HG03520 (cell line): ENCODE measurements around the gene PRKCI.
"Not testable (repeated sequence)": the region's sequence is repeated elsewhere in the genome, so short reads cannot be mapped to it uniquely, and the experiment has no call there.

Source experiments
- ATAC-seq: cut with Tn5 transposase; IDR thresholded peaks from one replicate; pipeline ENCODE4 v1.9.1; 2021; ENCODE audit warnings: mild to moderate bottlenecking, moderate library complexity; ENCODE audit not compliant: unreplicated experiment

PRKCI gene

GRCh38 chr3:170222647-170223541 is 670 bp downstream of the PRKCI start:
- peak; percentile 28 for ATAC-seq

- ATAC-seq, result no peak
Observed at GRCh38 chr3:170225166-170225565, 2.9 kb downstream of the PRKCI start.

GRCh38 chr3:170226426-170226960 is 4.3 kb downstream of the PRKCI start:
- ATAC-seq, result no peak

- ATAC-seq, result no peak
Observed at GRCh38 chr3:170228093-170228766, 6.0 kb downstream of the PRKCI start.

GRCh38 chr3:170232266-170232665 is 10.0 kb downstream of the PRKCI start:
- ATAC-seq, result no peak

GRCh38 chr3:170233530-170233929 is 11.3 kb downstream of the PRKCI start:
- no peak for ATAC-seq

GRCh38 chr3:170240142-170240541 is 17.9 kb downstream of the PRKCI start:
- ATAC-seq, result no peak

GRCh38 chr3:170240671-170241070 is 18.4 kb downstream of the PRKCI start:
- ATAC-seq, result no peak

GRCh38 chr3:170244576-170244975 is 22.4 kb downstream of the PRKCI start:
- ATAC-seq, result no peak

GRCh38 chr3:170247875-170248274 is 25.7 kb downstream of the PRKCI start:
- ATAC-seq, result peak; percentile 14

- no peak for ATAC-seq
Observed at GRCh38 chr3:170256597-170256996, 34.4 kb downstream of the PRKCI start.

- peak; percentile 65 for ATAC-seq
Observed at GRCh38 chr3:170257145-170257544, 34.9 kb downstream of the PRKCI start.

GRCh38 chr3:170258105-170258487 is 35.9 kb downstream of the PRKCI start:
- no peak for ATAC-seq

- ATAC-seq, result no peak
Observed at GRCh38 chr3:170259907-170260306, 37.7 kb downstream of the PRKCI start.

GRCh38 chr3:170267793-170268192 is 45.6 kb downstream of the PRKCI start:
- ATAC-seq, result no peak

GRCh38 chr3:170269673-170270254 is 47.5 kb downstream of the PRKCI start:
- not testable (repeated sequence) for ATAC-seq

GRCh38 chr3:170270282-170270881 is 48.2 kb downstream of the PRKCI start:
- no peak for ATAC-seq

- ATAC-seq, result no peak
Observed at GRCh38 chr3:170274641-170275040, 52.4 kb downstream of the PRKCI start.

- no peak for ATAC-seq
Observed at GRCh38 chr3:170275832-170276231, 53.6 kb downstream of the PRKCI start.

GRCh38 chr3:170277311-170277710 is 55.1 kb downstream of the PRKCI start:
- not testable (repeated sequence) for ATAC-seq
